ENCODE data around the gene IMPACT.

The IMPACT gene, protein sequence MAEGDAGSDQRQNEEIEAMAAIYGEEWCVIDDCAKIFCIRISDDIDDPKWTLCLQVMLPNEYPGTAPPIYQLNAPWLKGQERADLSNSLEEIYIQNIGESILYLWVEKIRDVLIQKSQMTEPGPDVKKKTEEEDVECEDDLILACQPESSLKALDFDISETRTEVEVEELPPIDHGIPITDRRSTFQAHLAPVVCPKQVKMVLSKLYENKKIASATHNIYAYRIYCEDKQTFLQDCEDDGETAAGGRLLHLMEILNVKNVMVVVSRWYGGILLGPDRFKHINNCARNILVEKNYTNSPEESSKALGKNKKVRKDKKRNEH

DNA sequence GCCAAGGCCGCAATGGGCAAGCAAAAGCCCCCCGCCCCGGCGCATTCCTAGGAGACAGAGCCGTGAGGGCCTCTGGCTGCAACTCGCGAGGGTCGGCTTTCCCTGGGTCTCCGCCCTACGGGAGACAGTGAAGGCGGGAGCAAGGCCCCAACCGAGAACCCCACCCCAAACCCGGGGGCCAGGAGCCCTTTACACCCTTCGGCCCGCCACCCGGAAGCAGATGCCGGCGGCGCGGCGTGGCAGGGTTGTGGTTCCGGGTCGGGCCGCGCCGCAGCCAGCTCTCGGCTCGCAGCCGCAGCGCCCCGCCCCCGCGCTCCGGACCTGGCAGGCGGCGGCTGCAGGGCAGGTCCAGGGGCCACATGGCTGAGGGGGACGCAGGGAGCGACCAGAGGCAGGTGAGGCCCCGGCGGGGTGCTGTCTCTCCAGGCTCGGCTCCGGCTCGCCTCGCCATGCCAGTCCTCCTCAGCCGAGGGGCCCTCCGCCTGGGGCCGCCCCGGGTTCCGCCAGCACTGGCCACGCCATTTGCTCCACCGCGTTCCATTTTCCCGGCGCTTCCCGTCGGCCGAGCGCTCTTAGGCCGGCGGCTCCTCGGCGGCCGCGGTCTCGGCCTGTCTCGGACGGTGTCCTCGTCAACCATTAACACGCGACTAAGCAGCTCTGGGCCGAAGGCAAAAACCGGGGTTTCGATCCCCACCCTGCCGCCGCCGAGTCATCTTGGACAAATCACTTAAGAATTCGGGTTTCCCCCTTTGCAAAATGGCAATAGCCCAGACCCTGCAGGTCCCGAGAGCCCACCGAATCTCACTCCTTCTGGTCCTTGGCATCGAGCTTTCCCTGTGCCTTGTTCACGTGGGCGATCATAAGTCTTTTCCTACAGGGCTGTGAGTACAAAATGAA, at the start of gene IMPACT:
IMPACT (plus strand) TSS at position 273 of the 897 bp plus-strand sequence; CDS start at position 360, 87 bp downstream.
- peak; percentile 44 to 75 (median 56) for DNase-seq

DNA sequence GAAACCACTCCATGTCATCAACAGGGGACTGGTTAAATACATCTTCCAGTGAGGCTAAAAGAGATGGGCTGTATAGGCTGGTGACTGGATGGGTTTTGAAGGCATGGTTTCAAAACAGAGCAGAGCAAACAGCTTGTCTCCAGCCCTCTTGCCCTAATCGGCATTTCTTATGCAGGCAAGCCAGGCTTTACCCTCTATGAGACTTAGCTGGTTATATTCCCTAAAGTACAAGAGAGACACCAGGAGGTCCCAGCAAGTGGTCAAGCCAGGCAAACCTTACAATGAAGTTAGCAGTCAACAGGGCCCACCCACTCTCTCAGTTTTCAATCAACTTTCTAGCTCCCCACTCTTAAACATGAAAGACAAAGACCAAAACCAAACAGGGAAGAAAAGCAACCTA, 47.9 kb upstream of the IMPACT start:
- no peak for DNase-seq

DNA sequence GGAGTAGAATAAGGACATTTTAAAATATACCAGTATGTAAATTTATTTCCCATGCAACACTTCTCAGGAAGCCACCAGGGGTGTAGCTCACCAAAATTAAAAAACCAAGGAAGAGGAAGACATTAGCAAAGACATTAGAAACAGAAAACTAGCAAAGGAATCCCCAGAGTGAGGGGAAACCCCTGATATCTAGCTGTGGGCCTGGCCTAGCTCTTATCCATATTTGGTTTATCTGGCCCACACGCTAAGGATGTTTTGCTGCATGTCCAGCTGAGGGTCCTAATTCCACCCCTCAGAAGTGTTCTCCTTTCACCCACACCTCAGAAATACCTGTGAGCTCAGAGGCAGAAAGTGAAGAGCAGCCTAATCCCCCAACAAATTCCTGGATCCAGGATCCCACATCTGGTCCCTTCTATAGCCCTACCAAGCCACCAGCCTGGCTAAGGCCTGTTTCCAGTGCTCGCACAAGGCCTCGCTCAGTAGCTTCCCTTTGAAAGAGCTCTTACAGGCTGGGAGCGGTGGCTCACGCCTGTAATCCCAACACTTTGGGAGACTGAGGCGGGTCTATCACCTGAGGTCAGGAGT, 46.2 kb upstream of the IMPACT start:
- DNase-seq, result no peak

DNA sequence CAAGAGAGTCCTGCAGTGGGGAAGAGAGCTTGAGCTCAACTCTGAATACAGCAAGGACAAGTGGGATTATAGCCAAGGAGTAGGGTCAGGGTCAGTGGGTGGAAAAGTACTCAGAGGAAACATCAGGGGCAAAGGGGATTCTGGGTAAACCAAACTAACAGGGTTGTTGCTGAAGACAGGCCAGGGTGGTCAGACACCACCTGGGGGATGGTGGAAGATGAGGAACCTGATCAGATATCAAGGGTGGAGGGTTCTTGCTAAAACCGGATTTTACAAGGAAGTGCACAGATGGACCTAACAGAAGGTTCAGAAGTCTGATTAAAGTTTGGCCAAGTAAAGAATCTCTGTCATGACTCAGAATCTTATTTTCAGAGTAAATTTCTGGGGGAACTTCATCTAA, 45.3 kb upstream of the IMPACT start:
- DNase-seq, result no peak

DNA sequence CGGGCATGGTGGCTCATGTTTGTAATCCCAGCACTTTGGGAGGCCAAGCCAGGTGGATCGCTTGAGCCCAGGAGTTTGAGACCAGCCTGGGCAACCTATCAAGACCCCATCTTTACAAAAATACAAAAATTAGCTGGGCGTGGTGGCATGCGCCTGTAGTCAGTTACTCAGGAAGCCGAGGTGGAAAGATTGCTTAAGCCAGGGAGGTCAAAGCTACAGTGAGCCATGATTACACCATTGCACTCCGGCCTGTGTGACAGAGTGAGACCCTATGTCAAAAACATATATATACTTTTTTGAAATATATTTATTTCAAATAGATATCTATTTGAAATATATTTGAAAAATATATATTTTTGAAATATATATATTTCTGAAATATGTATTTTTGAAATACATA, 39.8 kb upstream of the IMPACT start:
- no peak for DNase-seq

DNA sequence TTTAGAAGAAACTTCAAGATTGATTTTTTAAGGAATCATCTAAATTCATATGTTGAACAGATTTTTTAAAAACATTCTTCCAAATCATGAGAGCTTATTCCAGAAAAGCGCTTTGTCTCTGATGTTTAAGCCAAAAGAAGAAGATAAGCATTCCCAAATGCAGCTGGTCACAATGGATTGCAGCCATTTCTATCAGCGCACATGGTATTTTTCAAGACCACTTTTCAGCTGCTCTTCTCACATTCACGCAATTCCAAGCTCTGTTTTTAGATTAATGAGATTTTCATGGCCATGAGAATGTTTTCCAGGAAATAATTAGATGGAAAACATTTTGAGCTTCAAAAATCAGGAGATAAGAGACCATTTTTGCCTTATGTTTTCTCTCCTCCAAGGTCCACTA, 37.5 kb upstream of the IMPACT start:
- DNase-seq, result no peak

DNA sequence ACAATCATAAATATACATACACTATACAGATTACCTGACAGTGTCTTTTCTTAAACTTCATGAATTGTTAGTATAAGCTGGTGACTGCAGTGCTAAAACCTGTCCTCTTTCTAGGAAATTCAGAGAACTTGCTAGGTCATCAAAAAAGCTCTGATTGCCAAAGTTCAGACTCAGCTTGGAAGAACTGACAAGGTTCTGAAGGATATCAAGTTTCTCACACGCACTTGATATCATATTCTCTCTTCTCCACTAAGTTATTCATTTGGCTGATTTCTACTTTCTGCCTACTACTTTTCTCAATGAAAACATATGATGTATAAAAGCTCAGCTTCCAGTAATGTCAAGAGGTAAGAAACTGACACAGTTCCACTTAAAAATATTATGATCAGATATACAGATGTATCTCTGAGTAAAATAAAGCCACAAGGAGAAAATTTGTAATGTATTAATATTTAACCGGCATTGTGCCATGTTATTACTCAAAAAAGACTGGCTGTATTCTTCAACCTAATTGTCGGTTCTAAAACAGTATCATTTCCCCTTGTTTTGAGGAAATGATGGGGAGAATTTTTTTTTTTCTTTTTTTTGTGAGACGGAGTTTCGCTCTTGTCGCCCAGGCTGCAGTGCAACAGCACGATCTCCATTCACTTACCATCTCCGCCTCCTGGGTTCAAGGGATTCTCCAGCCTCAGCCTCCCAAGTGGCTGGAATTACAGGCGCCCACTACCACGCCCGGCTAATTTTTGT, 31.2 kb upstream of the IMPACT start:
- no peak for DNase-seq

DNA sequence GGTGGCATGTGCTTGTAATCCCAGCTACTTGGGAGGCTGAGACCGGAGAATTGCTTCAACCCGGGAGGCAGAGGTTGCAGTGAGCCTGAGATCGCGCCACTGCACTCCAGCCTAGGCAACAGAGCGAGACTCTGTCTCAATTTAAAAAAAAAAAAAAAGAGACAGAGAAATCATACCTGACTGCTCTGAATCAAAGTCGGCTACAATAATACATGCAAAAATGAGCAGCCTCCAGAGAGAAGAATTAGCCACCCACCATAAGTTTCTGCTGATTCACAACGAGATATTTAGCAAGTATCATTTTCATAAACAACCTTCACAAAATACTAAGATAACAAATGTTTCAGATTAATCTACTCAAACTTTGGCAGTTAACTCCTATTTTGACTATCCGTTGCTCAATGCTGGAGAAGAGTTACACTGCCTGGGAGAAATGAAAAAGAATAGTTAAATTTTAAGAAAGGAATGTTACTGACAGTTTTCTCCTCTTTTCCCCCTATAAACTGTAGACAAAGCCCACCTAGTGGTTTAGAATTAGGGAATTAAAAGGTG, 30.3 kb upstream of the IMPACT start:
- DNase-seq, result no peak

DNA sequence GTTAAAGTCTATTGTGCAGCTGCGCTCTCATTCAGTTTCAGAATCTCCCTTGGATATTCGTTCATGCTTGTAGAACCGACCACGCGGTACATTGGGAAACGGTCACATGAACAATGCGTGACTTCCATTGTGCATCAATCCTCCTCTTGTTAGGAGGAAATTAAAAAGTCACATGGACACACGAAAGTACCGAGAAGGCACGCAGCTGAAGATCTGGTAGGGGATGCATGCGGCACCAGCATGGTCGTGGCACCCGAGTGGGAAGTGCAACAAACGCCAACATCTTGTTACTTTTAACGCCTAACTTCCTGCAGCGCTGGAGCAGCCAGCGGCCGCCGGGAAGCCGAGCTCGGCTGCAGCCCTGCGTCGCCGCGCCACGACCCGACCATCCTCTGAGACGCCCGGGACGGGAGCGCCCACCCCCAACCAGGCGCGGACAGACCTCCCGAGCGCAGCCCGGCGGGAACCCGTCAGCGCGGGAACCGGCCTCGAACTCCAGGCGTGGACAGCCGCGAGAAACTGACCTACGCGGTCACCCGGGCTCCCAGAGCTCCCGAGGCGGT, 29.3 kb upstream of the IMPACT start:
- DNase-seq, result no peak

DNA sequence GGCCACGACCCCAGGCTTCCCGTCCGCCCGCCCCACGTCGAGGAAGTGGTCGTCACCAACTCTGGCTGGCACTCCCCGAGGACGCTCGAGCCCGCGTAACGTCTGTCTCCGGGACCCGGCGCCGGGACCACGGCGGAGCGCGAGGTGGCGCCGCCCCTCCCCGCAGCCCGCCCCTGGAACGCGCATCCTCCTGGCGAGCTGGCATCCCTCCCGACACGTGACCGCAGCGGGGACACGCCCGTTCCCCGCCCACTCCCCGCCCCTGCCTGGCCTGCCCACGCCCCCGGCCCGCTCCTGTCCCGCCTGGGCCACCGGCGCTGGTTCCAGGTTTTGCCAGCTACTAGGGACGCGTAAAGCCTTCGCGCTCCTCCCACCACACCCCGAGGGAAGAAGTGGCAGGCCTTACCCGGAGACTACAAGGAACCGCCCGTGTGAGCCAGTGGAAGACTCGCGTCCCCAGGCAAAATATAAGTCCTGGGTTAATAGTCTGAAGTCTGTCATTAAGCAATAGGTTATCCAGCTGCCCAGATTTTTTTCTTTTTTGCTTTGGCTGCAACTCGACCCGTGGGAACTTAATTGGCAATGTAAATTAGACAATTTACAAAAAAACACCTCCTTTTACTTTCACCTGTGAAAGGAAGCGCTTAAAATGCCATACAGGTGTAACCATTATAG, 28.6 kb upstream of the IMPACT start, which contains the start of gene OSBPL1A:
OSBPL1A (minus strand) TSS at position 131 of the 675 bp plus-strand sequence. CDS start 20,291 bp downstream, outside the sequence.
- DNase-seq, result peak; percentile 18 to 77 (median 46)

DNA sequence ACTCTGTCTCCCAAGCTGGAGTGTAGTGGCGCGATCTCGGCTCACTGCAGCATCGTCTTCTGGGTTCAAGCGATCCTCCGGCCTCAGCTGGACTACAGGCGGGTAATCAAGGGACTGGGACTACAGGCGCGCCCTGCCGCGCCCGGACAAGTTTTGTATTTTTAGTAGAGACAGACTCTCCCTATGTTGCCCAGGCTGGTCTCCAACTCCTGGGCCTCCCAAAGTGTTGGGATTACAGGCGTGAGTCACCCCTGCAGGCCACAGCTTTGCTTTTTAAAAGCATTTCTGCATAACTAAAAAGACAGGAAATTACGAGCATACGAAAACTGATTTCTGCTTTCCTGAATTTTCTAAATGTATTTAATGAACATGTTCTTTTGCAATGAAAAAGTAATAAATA, 27.9 kb upstream of the IMPACT start:
- DNase-seq, result no peak

DNA sequence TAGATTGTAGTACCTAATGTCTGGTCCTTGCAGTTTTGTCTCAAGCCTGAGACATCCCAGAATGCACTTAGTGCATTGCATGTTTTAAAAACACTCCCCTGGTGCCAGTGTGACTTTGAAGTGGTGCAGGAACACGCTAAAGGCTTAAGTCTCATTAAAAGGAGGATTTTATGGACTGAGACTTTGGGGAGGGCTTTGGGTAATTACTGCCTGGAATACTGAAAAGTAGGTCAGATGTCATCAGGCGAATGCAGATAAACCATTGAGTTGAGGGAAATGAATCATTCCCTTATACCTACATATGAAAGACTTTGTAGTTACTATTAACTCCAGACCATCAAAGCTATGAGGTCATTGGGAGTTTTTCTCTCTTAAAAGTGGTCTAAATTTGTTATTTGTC, 25.9 kb upstream of the IMPACT start:
- DNase-seq, result no peak

DNA sequence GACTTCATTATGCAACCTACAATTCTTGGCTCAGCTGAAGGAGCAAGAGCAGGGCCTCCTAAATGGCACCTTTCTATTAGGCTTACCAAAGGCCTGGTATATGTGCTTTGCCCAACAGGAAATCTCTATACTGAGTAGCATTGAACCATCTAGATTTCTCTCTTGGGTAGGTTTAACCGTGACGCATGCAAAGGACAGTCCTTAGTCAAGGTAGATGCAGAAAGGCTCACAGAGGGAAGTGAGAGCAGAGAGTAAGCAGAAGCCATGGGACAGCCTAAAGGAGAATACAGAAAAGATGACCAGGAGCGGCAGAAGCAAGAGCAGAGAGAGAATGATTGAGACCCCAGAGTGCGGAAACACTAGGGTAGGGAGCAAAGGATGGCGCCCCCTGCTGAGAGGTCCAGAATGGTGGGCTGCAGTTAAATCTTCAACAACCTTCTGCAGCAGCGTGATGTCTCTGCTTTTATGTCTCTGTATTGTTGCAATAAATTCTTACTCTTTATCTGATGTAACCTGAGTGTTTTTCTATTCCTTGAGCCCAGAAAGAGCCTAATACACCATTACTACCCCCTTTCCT, 24.2 kb upstream of the IMPACT start:
- DNase-seq, result no peak

DNA sequence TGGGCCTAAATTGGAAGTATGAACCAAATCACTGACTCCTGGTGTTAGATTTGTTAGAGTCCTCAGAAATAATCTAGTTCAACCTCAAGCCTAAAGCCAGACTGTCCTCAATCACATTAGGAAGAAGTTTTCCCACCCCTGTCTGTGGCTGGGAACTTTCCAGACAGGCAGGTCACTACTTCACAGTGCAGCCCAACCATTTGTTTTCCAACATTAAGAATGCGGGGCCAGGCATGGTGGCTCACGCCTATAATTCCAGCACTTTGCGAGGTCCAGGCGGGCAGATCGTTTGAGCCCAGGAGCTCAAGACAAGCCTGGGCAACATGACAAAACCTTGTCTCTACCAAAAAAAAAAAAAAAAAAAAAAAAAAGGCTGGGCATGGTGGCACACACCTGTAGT, 23.4 kb upstream of the IMPACT start:
- DNase-seq, result no peak

DNA sequence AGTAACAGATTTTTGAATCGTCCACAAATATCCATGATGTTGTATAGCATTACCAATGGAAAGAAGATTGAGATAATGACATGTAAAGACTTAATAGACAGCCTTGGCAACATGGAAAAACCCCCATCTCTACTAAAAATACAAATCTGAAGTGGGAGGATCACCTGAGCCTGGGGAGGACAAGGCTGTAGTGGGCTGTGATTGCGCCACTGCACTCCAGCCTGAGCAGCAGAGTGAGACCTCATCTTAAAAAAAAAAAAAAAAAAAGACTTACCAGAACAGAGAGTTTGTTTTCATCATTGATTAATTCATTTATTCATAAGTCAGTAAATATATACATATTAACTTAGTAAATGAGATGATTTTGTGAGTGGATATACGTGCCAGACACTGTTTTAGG, 21.9 kb upstream of the IMPACT start:
- no peak for DNase-seq

DNA sequence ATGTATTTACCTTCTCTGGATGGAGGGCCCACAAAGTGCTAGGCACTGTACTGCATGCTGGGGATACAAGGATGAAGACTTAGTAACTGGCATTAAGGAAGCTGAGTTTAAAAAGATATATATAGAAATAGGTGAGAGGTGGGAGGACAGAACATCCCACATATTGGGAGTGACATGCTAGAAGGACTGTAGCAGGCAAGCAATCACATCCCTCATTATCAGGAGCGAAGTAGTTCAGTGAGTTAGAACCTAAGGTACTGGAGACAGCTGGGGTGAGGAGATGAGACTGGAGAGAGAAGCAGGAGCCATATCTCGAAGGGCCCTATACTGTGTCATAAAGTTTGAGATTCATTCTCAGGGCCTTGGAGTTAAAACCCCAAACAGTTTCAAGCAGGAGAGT, 18.0 kb upstream of the IMPACT start:
- no peak for DNase-seq

DNA sequence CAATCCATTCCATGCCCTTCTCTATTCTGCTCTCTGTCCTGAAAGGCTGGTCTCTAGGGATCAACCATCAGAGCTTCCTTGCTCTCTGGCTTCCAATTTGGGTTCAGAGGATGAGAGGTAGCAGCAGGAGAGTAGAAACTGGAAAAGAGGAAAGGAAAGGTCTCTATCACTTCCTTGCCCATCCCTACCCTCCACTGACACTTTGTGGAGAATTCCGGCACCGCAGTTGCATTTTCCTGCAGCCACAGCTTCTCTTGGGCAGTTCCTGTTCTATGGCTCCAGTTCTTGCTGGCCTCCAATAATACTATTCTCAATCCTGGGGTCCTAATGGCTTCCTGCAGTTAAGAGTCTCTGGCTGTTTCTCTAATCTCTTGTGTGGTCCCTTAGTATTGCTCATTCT, 13.3 kb upstream of the IMPACT start:
- DNase-seq, result no peak

DNA sequence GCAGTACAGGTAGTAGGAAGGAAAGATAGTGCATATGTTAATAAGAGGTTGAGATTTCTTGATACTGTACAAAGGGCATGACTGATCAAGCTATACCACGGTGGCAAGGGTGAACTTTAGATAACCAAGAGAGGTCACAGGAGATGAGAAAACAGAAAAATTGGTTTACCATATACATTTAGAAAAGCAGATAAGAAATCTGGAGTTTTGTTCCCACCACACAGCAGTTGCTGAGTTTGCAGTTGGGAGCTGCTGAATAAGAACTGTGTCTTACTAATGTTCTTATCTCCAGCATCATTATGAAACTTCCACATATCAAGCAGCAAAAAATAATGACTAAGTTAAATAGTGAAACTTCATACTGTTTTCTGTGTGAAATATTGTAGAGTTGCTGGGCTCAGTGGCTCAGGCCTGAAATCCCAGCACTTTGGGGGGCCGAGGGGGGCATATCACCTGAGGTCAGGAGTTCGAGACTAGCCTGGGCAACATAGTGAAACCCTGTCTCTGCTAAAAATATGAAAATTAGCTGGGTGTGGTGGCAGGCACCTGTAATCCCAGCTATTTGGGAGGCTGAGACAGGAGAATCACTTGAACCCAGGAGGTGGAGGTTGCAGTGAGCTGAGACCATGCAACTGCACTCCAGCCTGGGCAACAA, 12.0 kb upstream of the IMPACT start:
- DNase-seq, result no peak

DNA sequence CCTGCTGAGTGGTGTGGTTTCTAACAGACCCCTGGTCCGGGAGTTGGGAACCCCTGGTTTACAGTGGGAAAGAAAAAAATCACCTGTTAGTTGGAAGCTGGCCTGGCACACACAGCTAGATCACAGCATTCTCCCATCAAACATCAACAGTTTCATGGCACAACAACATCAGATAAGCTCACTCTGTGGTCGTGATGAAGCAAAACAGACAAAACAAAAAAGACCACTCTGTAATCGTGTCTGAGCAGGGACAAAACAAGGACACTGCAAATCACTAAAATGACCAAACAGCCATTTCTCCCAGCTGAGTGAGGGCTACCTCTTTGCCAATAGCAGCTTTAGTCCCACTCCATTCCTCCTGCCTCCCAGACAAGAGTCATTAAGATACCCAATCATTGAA, 9.0 kb upstream of the IMPACT start:
- no peak for DNase-seq

DNA sequence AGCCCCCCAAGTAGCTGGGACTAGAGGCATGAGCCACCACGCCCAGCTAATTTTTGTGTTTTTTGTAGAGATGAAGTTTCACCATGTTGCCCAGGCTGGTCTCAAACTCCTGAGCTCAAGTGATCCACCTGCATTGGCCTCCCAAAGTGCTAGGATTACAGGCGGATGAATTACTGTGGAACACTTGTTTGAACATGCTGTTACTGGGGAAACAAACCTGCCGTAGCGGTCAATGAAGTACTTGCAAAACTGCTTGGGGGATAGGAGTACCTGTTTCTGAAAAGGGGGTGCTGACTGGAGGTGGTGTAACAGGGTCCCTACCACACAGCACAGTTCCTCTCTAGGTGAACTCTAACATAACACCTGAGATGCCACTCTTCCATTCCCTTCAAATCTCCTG, 5.9 kb upstream of the IMPACT start:
- DNase-seq, result no peak

DNA sequence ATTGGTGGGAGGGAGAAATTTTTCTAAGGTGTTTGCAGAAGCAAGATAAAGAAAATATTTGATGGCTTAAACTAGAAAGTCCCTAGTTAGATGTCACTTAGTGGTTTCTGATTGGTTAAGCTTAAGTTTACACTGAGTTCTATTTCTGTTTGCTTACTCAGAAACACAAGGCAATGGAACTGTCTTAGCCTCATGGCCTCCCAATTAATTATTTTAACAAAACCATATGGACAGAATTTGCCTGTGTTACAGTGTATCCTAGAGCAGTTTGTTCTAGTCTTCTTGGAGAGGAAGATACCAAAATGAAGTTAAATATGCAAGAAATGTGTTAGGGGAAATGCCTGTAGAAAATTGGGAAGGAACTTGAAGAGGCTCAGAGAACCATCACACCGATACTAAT, 4.6 kb upstream of the IMPACT start:
- DNase-seq, result no peak

All from activated naive CD4-positive, alpha-beta T cell (primary cell).